ENCODE measurements around the gene KAZN. TPM values are rescaled to one million over a fixed set of nuclear protein-coding genes. Genes with fewer than 3 reads are reported as not detected.
A peak's percentile ranks its signal among the peaks of the same experiment; 100 is the strongest.

KAZN gene
- total RNA-seq, 1 donor from 2014 or later = 7.9 TPM

DNA sequence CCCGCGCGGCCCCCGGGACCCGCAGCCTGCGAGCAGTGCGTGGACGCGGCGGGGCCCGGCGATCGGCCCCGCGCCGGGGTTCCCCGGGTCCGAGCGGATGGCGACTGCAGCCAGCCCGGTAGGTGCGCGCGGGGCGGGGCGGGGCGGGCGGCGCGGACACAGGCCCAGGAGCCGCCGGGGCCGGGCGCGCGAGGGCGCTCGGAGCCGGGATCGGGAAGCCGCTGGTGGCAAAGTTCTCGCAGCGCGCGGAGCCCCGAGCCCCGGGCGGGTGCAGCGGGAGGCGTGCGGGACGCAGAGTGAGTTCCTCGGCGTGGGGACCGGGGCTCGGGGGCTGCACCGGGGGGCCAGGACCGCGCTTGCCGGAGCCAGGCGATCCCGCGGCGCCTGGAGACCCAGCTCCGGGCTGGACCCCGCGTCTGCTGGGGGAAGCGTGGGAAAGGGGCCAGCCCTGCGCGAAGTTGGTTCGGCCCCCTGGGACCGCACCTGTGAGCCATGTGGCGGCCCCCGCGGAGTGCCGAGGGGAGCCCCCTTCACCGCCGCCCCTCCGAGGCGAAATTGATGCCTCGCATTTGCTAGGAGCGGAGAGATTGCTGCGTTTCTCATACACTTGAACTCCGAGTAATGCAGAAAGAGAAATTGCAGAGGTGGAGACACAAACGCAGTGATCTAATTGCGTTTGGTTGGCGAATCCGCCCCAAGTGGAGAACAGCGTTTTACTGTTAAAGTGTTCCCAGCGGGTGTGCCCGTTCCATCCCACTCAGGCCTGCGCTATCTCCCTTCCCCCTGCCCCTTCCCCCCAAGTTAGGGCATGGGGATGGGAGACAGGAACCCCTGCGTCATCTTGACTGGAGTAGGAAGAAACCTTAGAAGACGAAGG is 326.2 kb downstream of the KAZN start:
- TF ChIP-seq, protein P1, sequence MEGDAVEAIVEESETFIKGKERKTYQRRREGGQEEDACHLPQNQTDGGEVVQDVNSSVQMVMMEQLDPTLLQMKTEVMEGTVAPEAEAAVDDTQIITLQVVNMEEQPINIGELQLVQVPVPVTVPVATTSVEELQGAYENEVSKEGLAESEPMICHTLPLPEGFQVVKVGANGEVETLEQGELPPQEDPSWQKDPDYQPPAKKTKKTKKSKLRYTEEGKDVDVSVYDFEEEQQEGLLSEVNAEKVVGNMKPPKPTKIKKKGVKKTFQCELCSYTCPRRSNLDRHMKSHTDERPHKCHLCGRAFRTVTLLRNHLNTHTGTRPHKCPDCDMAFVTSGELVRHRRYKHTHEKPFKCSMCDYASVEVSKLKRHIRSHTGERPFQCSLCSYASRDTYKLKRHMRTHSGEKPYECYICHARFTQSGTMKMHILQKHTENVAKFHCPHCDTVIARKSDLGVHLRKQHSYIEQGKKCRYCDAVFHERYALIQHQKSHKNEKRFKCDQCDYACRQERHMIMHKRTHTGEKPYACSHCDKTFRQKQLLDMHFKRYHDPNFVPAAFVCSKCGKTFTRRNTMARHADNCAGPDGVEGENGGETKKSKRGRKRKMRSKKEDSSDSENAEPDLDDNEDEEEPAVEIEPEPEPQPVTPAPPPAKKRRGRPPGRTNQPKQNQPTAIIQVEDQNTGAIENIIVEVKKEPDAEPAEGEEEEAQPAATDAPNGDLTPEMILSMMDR (IDR thresholded peaks at IDR 0.05; ENCODE audit: partially characterized antibody, unreplicated experiment) = no peak
- peaks cover 11% of the 10 kb centered on the region for H3K27me3 Mint-ChIP-seq (ENCODE audit: unreplicated experiment)
- peak; percentile 63 for DNase-seq
- H3K4me3 Mint-ChIP-seq (ENCODE audit: unreplicated experiment) = peak overlapping the region; percentile 79
- H3K4me1 Mint-ChIP-seq (ENCODE audit: low read depth, unreplicated experiment) = peaks cover 16% of the 10 kb centered on the region
- H3K9me3 Mint-ChIP-seq (ENCODE audit: unreplicated experiment) = peaks cover 1% of the 10 kb centered on the region
- no peak overlapping the region for H3K27ac Mint-ChIP-seq (ENCODE audit: unreplicated experiment)
- no peaks in the 10 kb centered on the region for H3K36me3 Mint-ChIP-seq (ENCODE audit: unreplicated experiment)

DNA sequence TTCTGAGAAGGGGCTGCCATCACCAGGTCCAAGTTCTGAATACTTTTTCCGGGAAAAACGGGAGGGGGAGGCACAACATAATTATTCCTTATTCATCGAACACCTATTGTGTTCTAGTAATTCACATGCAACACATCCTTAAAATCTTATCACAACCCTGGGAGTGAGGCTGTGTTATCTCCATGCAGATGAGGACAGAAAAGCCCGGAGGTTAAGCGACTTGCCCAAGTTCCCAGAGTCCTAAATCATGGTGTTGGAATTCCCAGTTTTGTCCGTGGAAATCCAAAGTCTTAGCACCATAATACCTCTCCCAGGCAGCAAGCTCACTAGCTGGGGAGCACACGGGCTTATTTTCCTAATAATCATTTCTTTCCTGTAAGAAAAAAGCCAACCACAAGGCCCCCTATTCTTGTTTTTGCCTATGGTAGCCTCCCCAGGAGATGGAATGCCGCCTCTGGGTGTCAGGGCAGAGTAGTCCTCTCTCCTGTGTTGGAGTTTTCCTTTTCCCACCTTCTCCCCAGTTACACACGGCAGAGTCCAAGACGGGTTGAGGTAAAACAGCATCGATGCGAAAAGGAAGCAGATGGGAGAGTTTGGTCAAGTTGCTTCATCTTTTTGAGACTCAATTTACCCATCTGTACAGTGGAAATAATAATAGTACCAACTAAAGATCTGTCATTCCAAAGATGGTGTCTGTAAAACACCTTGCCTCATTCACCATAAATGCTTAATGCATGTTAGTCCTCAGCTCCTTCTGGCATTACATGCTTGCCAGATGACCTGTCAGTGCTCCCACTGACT is 327.1 kb downstream of the KAZN start:
- DNase-seq = no peak
- Mint-ChIP-seq H3K4me3 (ENCODE audit: unreplicated experiment) (peak overlapping the region; percentile 79), H3K4me1 (ENCODE audit: low read depth, unreplicated experiment) (peaks cover 21% of the 10 kb centered on the region), H3K36me3 (ENCODE audit: unreplicated experiment) (no peaks in the 10 kb centered on the region), H3K9me3 (ENCODE audit: unreplicated experiment) (peaks cover 1% of the 10 kb centered on the region), H3K27ac (ENCODE audit: unreplicated experiment) (no peak overlapping the region), H3K27me3 (ENCODE audit: unreplicated experiment) (peaks cover 11% of the 10 kb centered on the region)
- TF ChIP-seq, protein P1 (IDR thresholded peaks at IDR 0.05; ENCODE audit: partially characterized antibody, unreplicated experiment) = no peak

DNA sequence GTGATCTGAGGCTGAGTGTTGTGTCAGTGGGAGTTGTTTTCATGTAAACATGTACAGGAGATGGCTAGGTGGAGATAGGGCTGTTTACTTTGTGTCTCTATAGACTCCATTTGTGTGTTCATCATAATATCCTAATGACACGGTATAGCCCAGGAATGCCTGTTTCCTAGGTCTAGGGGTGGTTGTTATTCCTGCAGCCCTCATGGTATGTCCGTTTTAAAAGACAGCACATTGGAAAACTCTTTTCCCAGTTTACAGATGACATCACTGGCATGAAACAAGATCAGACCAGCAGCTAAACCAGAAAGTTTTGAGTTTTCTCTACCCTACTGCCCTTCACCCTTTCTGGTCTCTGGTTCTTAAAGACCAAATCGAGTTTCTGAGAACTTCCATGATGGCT is 327.7 kb downstream of the KAZN start:
- Mint-ChIP-seq H3K9me3 (ENCODE audit: unreplicated experiment) (no peaks in the 10 kb centered on the region), H3K27me3 (ENCODE audit: unreplicated experiment) (peaks cover 11% of the 10 kb centered on the region), H3K36me3 (ENCODE audit: unreplicated experiment) (no peaks in the 10 kb centered on the region), H3K4me3 (ENCODE audit: unreplicated experiment) (peak overlapping the region; percentile 51), H3K27ac (ENCODE audit: unreplicated experiment) (no peak overlapping the region), H3K4me1 (ENCODE audit: low read depth, unreplicated experiment) (peaks cover 17% of the 10 kb centered on the region)
- TF ChIP-seq, protein P1 (IDR thresholded peaks at IDR 0.05; ENCODE audit: partially characterized antibody, unreplicated experiment) = no peak
- no peak for DNase-seq

DNA sequence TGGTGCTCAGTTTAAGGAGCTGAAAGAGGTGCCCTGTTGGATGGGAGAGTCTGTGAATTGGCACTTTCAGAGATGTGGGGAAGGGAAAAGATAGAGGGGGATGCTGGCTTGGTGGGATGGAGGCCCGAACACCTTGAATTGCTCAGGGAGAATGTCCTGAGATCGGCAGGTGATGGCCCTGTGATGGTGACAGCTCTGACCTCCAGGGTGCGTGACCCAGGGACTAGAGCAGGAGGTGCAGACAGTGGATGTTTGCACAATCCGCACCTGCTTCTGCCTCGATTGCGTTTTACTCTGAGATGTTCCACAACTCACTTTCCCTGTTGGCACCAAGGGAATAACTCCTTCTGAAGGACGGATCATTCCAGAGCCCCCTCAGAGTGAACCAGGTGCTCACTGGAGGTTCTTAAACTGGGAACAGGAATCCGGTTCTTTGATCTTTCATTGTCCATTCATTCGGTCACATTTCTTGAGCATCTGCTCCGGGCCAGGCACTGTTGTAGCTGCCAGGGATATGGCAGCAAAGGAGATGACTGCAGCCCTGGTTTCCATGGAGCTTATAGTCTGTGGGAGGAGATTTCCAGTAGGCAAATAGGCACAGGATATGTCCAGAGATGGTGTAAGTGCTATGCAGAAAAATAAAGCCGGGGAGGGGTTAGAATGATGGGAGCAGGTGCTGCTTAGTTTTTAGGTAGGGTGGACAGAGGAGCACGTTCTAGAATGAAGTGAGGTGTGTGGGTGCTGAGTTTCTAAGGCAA is 328.5 kb downstream of the KAZN start:
- H3K36me3 Mint-ChIP-seq (ENCODE audit: unreplicated experiment) = no peaks in the 10 kb centered on the region
- no peak overlapping the region for H3K27ac Mint-ChIP-seq (ENCODE audit: unreplicated experiment)

More for the DNA sequence above, 328.5 kb downstream of the KAZN start:
- TF ChIP-seq, protein P1 (IDR thresholded peaks at IDR 0.05; ENCODE audit: partially characterized antibody, unreplicated experiment) = no peak
- no peak for DNase-seq
- Mint-ChIP-seq H3K9me3 (ENCODE audit: unreplicated experiment) (no peaks in the 10 kb centered on the region), H3K4me1 (ENCODE audit: low read depth, unreplicated experiment) (peaks cover 18% of the 10 kb centered on the region), H3K27me3 (ENCODE audit: unreplicated experiment) (peaks cover 11% of the 10 kb centered on the region), H3K4me3 (ENCODE audit: unreplicated experiment) (no peak overlapping the region)
